IPS DF 6.9 (cell line): ENCODE measurements around the gene SLC2A8.

Experiments
- DNase-seq: peaks from one replicate; pipeline ENCODE4 v3.0.0-alpha.2; 2013; ENCODE audit warnings: low read depth, low spot score
- H3K27ac ChIP-seq: one replicate; pipeline ENCODE4 v1.5.1; 2013; ENCODE audit warnings: low read length, control low read depth
- H3K27me3 ChIP-seq: 2 replicates; pipeline ENCODE4 v1.6.1; 2013; ENCODE audit warnings: mild to moderate bottlenecking, low read length; ENCODE audit not compliant: control insufficient read depth, insufficient read depth
- H3K36me3 ChIP-seq: 2 replicates; pipeline ENCODE4 v1.6.1; 2013; ENCODE audit warnings: low read length; ENCODE audit not compliant: control insufficient read depth, insufficient read depth
- H3K4me1 ChIP-seq: 2 replicates; pipeline ENCODE4 v1.6.1; 2013; ENCODE audit warnings: low read length; ENCODE audit not compliant: control insufficient read depth, insufficient read depth
- H3K4me3 ChIP-seq: 2 replicates; pipeline ENCODE4 v1.5.1; 2013; ENCODE audit warnings: mild to moderate bottlenecking, low read length
- H3K9me3 ChIP-seq: 2 replicates; pipeline ENCODE4 v1.6.1; 2013; ENCODE audit warnings: low read length, inconsistent platforms; ENCODE audit not compliant: control insufficient read depth, insufficient read depth
- whole genome bisulfite sequencing: extraction: QIAGEN DNeasy Blood & Tissue Kit; methylation state at CpG from one replicate; pipeline ENCODE4 v1.1.7; 2013; ENCODE audit warnings: mixed read lengths, missing lambda C conversion rate; ENCODE audit not compliant: insufficient read length, insufficient coverage; 5-methylcytosine and 5-hydroxymethylcytosine counted together

SLC2A8 gene

GRCh38 chr9:127382541-127382940 is 14.4 kb upstream of the SLC2A8 start:
- no peaks in the 10 kb centered on the region for H3K27me3 ChIP-seq
- DNase-seq = no peak

GRCh38 chr9:127384016-127384730 is 12.8 kb upstream of the SLC2A8 start:
- H3K9me3 ChIP-seq = no peaks in the 10 kb centered on the region
- no CpG with 5 or more reads among the region's 11 CpGs for WGBS
- no peak overlapping the region for H3K27ac ChIP-seq
- no peak for DNase-seq
- no peak overlapping the region for H3K4me3 ChIP-seq
- H3K36me3 ChIP-seq = no peaks in the 10 kb centered on the region
- H3K27me3 ChIP-seq = no peaks in the 10 kb centered on the region
- no peaks in the 10 kb centered on the region for H3K4me1 ChIP-seq

More at GRCh38 chr9:127382541-127382940, 14.4 kb upstream of the SLC2A8 start:
- Histone ChIP-seq H3K27ac (no peak overlapping the region), H3K4me3 (no peak overlapping the region), H3K9me3 (no peaks in the 10 kb centered on the region), H3K4me1 (no peaks in the 10 kb centered on the region), H3K36me3 (no peaks in the 10 kb centered on the region)
- no CpG with 5 or more reads among the region's 2 CpGs for WGBS

- Histone ChIP-seq H3K9me3 (no peaks in the 10 kb centered on the region), H3K27ac (no peak overlapping the region), H3K36me3 (no peaks in the 10 kb centered on the region), H3K4me1 (no peaks in the 10 kb centered on the region), H3K4me3 (no peak overlapping the region), H3K27me3 (no peaks in the 10 kb centered on the region)
- no CpG with 5 or more reads among the region's 13 CpGs for WGBS
- DNase-seq = no peak
These were observed 12.1 kb upstream of the SLC2A8 start for GRCh38 chr9:127384901-127385300.

- DNase-seq = no peak
- H3K27ac ChIP-seq = no peak overlapping the region
- H3K36me3 ChIP-seq = no peaks in the 10 kb centered on the region
- H3K27me3 ChIP-seq = no peaks in the 10 kb centered on the region
- no CpG with 5 or more reads among the region's 4 CpGs for WGBS
- no peaks in the 10 kb centered on the region for H3K4me1 ChIP-seq
- no peak overlapping the region for H3K4me3 ChIP-seq
- H3K9me3 ChIP-seq = no peaks in the 10 kb centered on the region
These were observed 10.7 kb upstream of the SLC2A8 start for GRCh38 chr9:127386249-127386648.

- H3K9me3 ChIP-seq = no peaks in the 10 kb centered on the region
- no peaks in the 10 kb centered on the region for H3K4me1 ChIP-seq
- no CpG with 5 or more reads among the region's 10 CpGs for WGBS
- no peak overlapping the region for H3K27ac ChIP-seq
- no peaks in the 10 kb centered on the region for H3K36me3 ChIP-seq
- H3K4me3 ChIP-seq = no peak overlapping the region
- H3K27me3 ChIP-seq = no peaks in the 10 kb centered on the region
- DNase-seq = no peak
These were observed 10.0 kb upstream of the SLC2A8 start for GRCh38 chr9:127386981-127387380.

GRCh38 chr9:127388037-127388855 is 8.7 kb upstream of the SLC2A8 start:
- H3K9me3 ChIP-seq = no peaks in the 10 kb centered on the region
- no peak overlapping the region for H3K4me3 ChIP-seq
- H3K27ac ChIP-seq = no peak overlapping the region
- H3K4me1 ChIP-seq = no peaks in the 10 kb centered on the region
- no peaks in the 10 kb centered on the region for H3K27me3 ChIP-seq
- H3K36me3 ChIP-seq = no peaks in the 10 kb centered on the region
- WGBS = no CpG with 5 or more reads among the region's 10 CpGs
- no peak for DNase-seq

GRCh38 chr9:127388856-127389238 is 8.1 kb upstream of the SLC2A8 start:
- no peak overlapping the region for H3K4me3 ChIP-seq
- H3K27ac ChIP-seq = no peak overlapping the region
- H3K4me1 ChIP-seq = no peaks in the 10 kb centered on the region
- no CpG with 5 or more reads among the region's 6 CpGs for WGBS
- H3K27me3 ChIP-seq = no peaks in the 10 kb centered on the region
- H3K36me3 ChIP-seq = no peaks in the 10 kb centered on the region
- DNase-seq = no peak
- no peaks in the 10 kb centered on the region for H3K9me3 ChIP-seq

- no peak overlapping the region for H3K27ac ChIP-seq
These were observed 7.4 kb upstream of the SLC2A8 start for GRCh38 chr9:127389381-127390247.

GRCh38 chr9:127390248-127390545 is 6.8 kb upstream of the SLC2A8 start:
- no peak overlapping the region for H3K4me3 ChIP-seq
- H3K36me3 ChIP-seq = no peaks in the 10 kb centered on the region
- H3K27me3 ChIP-seq = no peaks in the 10 kb centered on the region
- no peaks in the 10 kb centered on the region for H3K9me3 ChIP-seq
- H3K4me1 ChIP-seq = no peaks in the 10 kb centered on the region
- no peak overlapping the region for H3K27ac ChIP-seq
- WGBS = no CpG with 5 or more reads among the region's 2 CpGs
- no peak for DNase-seq

More at GRCh38 chr9:127389381-127390247, 7.4 kb upstream of the SLC2A8 start:
- WGBS = no CpG with 5 or more reads among the region's 4 CpGs
- no peaks in the 10 kb centered on the region for H3K36me3 ChIP-seq
- H3K27me3 ChIP-seq = no peaks in the 10 kb centered on the region
- no peak overlapping the region for H3K4me3 ChIP-seq
- DNase-seq = no peak
- H3K4me1 ChIP-seq = no peaks in the 10 kb centered on the region
- H3K9me3 ChIP-seq = no peaks in the 10 kb centered on the region

GRCh38 chr9:127390563-127390962 is 6.4 kb upstream of the SLC2A8 start:
- Histone ChIP-seq H3K36me3 (no peaks in the 10 kb centered on the region), H3K4me1 (no peaks in the 10 kb centered on the region), H3K9me3 (no peaks in the 10 kb centered on the region), H3K27me3 (no peaks in the 10 kb centered on the region), H3K4me3 (no peak overlapping the region), H3K27ac (no peak overlapping the region)
- DNase-seq = no peak
- WGBS = no CpG with 5 or more reads among the region's 5 CpGs
